Measurements from ENCODE around the gene TMIGD2.

DNA sequence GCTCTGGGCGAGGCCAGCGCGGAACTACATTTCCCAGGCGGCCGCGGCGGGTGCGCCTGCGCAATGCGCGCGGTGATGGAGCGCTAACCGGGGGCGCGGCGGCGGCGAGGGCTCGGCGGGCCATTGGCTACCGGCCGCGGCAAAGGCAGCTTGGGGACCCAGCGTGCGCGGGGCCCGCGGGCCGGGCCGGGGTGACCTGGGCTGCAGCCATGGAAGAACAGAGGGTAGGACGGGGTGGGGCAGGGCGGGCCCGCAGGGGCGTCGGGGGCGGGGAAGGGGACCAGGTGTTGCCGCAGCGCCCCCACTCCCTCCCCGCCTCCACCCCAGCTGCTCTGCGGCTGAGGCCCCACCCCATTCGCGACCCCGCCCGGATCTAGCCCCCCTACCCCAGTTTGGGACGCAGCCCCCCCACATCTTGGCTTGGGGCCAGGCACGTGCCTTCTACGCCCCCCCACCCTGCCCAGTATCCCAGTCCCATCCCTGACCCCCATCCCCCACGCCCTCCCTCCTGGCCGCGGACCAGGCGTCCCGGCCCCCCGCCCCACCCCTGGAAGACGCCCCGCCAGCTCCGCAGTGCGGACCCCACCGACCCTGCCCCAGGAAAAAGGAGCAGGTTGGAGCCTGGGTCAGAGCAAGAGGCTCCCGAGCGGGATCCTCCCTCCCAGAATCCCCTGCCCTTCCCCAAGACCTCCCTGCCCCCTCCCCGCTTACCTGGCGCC lies 2.5 kb upstream of the TMIGD2 start, which contains the start of gene FSD1:
- TF ChIP-seq, protein P1, sequence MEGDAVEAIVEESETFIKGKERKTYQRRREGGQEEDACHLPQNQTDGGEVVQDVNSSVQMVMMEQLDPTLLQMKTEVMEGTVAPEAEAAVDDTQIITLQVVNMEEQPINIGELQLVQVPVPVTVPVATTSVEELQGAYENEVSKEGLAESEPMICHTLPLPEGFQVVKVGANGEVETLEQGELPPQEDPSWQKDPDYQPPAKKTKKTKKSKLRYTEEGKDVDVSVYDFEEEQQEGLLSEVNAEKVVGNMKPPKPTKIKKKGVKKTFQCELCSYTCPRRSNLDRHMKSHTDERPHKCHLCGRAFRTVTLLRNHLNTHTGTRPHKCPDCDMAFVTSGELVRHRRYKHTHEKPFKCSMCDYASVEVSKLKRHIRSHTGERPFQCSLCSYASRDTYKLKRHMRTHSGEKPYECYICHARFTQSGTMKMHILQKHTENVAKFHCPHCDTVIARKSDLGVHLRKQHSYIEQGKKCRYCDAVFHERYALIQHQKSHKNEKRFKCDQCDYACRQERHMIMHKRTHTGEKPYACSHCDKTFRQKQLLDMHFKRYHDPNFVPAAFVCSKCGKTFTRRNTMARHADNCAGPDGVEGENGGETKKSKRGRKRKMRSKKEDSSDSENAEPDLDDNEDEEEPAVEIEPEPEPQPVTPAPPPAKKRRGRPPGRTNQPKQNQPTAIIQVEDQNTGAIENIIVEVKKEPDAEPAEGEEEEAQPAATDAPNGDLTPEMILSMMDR (IDR thresholded peaks at IDR 0.05), result no peak
- no peak for TF ChIP-seq POLR2A (IDR thresholded peaks at IDR 0.05)

All from body of pancreas (tissue), 4 donors.